Ishikawa (cell line): ENCODE results near the gene WFDC10A.

Experiments
- CEBPB ChIP-seq: IDR thresholded peaks from 2 replicates; pipeline ENCODE4 v1.6.1; 2012
- CREB1 ChIP-seq: IDR thresholded peaks from 2 replicates; pipeline ENCODE4 v1.6.1; 2012; ENCODE audit warnings: low read depth
- EP300 ChIP-seq: IDR thresholded peaks from 2 replicates; pipeline ENCODE4 v1.6.1; 2012; ENCODE audit warnings: borderline replicate concordance
- FOXM1 ChIP-seq: IDR thresholded peaks from 2 replicates; pipeline ENCODE4 v1.6.1; 2012; ENCODE audit warnings: low read depth, borderline replicate concordance
- MAX ChIP-seq: IDR thresholded peaks from 2 replicates; pipeline ENCODE4 v1.6.1; 2012
- RAD21 ChIP-seq: IDR thresholded peaks from 2 replicates; pipeline ENCODE4 v1.6.1; 2012; ENCODE audit warnings: low read depth
- TAF1 ChIP-seq: IDR thresholded peaks from 2 replicates; pipeline ENCODE4 v1.6.1; 2012; ENCODE audit warnings: low read depth, mild to moderate bottlenecking
- TEAD4 ChIP-seq: IDR thresholded peaks from 2 replicates; pipeline ENCODE4 v1.6.1; 2012
- YY1 ChIP-seq: IDR thresholded peaks from 2 replicates; pipeline ENCODE4 v1.6.1; 2012; ENCODE audit warnings: low read depth
- ZBTB7A ChIP-seq: IDR thresholded peaks from 2 replicates; pipeline ENCODE4 v1.6.1; 2012; ENCODE audit warnings: low read depth
- TF ChIP-seq, protein P1 (sequence below): IDR thresholded peaks from 2 replicates; pipeline ENCODE4 v1.6.1; 2012
- TF ChIP-seq, protein P2 (sequence below): IDR thresholded peaks from 2 replicates; pipeline ENCODE4 v1.6.1; 2012; ENCODE audit warnings: low read depth, mild to moderate bottlenecking

DNA sequence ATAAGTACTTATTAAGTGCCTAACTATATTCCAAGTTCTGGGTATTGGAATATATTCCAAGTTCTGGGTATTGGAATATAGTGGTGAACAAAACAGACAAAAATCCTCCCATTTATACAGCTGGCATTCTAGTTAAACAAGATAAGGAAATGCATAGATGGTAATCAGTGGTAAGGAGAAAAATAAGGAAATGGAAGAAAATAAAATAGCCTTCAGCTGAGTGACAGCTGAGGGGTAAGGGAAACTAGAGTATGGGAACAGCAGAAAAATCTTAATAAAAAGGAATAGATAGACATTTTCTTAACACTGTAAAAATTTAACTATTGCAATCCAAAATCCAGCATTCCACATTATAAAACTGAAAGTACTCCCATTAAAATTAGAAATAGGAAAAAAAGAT lies 17.2 kb upstream of the WFDC10A start:
- TF ChIP-seq EP300 (no peak), ZBTB7A (no peak), CEBPB (no peak), MAX (no peak), FOXM1 (no peak), YY1 (no peak), CREB1 (no peak), RAD21 (no peak), TAF1 (no peak), TEAD4 (no peak)
- TF ChIP-seq, protein P1, sequence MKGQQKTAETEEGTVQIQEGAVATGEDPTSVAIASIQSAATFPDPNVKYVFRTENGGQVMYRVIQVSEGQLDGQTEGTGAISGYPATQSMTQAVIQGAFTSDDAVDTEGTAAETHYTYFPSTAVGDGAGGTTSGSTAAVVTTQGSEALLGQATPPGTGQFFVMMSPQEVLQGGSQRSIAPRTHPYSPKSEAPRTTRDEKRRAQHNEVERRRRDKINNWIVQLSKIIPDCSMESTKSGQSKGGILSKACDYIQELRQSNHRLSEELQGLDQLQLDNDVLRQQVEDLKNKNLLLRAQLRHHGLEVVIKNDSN, result no peak
- TF ChIP-seq, protein P2, sequence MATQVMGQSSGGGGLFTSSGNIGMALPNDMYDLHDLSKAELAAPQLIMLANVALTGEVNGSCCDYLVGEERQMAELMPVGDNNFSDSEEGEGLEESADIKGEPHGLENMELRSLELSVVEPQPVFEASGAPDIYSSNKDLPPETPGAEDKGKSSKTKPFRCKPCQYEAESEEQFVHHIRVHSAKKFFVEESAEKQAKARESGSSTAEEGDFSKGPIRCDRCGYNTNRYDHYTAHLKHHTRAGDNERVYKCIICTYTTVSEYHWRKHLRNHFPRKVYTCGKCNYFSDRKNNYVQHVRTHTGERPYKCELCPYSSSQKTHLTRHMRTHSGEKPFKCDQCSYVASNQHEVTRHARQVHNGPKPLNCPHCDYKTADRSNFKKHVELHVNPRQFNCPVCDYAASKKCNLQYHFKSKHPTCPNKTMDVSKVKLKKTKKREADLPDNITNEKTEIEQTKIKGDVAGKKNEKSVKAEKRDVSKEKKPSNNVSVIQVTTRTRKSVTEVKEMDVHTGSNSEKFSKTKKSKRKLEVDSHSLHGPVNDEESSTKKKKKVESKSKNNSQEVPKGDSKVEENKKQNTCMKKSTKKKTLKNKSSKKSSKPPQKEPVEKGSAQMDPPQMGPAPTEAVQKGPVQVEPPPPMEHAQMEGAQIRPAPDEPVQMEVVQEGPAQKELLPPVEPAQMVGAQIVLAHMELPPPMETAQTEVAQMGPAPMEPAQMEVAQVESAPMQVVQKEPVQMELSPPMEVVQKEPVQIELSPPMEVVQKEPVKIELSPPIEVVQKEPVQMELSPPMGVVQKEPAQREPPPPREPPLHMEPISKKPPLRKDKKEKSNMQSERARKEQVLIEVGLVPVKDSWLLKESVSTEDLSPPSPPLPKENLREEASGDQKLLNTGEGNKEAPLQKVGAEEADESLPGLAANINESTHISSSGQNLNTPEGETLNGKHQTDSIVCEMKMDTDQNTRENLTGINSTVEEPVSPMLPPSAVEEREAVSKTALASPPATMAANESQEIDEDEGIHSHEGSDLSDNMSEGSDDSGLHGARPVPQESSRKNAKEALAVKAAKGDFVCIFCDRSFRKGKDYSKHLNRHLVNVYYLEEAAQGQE, result no peak
